ENCODE measurements around the gene MMP14. TPM values are rescaled to one million over a fixed set of nuclear protein-coding genes. Genes with fewer than 3 reads are reported as not detected.

The MMP14 gene
- total and polyA plus RNA-seq, 2 of the 8 experiments (the other 6 are each of a cell fraction or from before 2014, with no cell fraction given) = 58.2 to 86.8 TPM

- no peak for TF ChIP-seq CHD7 (IDR thresholded peaks at IDR 0.05; ENCODE audit: insufficient replicate concordance, low read length)
- TF ChIP-seq TBP (IDR thresholded peaks at IDR 0.05; ENCODE audit: low read depth, low read length) = no peak
- no peak for TF ChIP-seq GTF2F1 (IDR thresholded peaks at IDR 0.05; ENCODE audit: borderline replicate concordance, low read depth, low read length)
- no peak for TF ChIP-seq YY1 (IDR thresholded peaks at IDR 0.05; ENCODE audit: low read depth, low read length)
- no peak for TF ChIP-seq FOSL1 (IDR thresholded peaks at IDR 0.05; ENCODE audit: insufficient read depth, low read depth, low read length)
- TF ChIP-seq CBX8 (IDR thresholded peaks at IDR 0.05; ENCODE audit: borderline replicate concordance, low read depth, low read length) = no peak
- no peak for TF ChIP-seq GABPA (IDR thresholded peaks at IDR 0.05; ENCODE audit: borderline replicate concordance, insufficient read depth, low read length)
Observed at GRCh38 chr14:22796087-22796707, 40.2 kb upstream of the MMP14 start (continued).

All from H1 (cell line).